HepG2 (cell line): Measurements from ENCODE around the gene SLC26A2. TPM values are rescaled to one million over a fixed set of nuclear protein-coding genes. Genes with fewer than 3 reads are reported as not detected.

Experiments used
- BATF2 ChIP-seq: sonication (generic); formaldehyde crosslinking; IDR thresholded peaks from 2 replicates; pipeline ENCODE4 v1.8.0; 2022; ENCODE audit warnings: mild to moderate bottlenecking, missing genetic modification reagents, moderate library complexity
- CEBPZ ChIP-seq: IDR thresholded peaks from 2 replicates; pipeline ENCODE4 v1.6.1; 2012; ENCODE audit warnings: low read length, improper control_type of control experiment
- ELF3 ChIP-seq: IDR thresholded peaks from 2 replicates; pipeline ENCODE4 v1.6.1; 2016; ENCODE audit warnings: missing genetic modification reagents, missing compliant biosample characterization
- ESRRA ChIP-seq: sonication (generic); formaldehyde crosslinking; IDR thresholded peaks from 2 replicates; pipeline ENCODE4 v1.5.1; 2020; ENCODE audit warnings: mild to moderate bottlenecking, low read depth, missing genetic modification reagents
- THAP9 ChIP-seq: sonication (generic); formaldehyde crosslinking; IDR thresholded peaks from 2 replicates; pipeline ENCODE4; 2020; ENCODE audit warnings: missing genetic modification reagents, mild to moderate bottlenecking, borderline replicate concordance
- ZBTB44 ChIP-seq: sonication (generic); formaldehyde crosslinking; IDR thresholded peaks from 2 replicates; pipeline ENCODE4 v1.4.0; 2020; ENCODE audit warnings: missing genetic modification reagents
- ZNF18 ChIP-seq: sonication (generic); formaldehyde crosslinking; IDR thresholded peaks from 2 replicates; pipeline ENCODE4 v1.8.0; 2022; ENCODE audit warnings: mild to moderate bottlenecking, missing genetic modification reagents; ENCODE audit not compliant: insufficient replicate concordance
- ZNF33B ChIP-seq: sonication (generic); formaldehyde crosslinking; IDR thresholded peaks from 2 replicates; pipeline ENCODE4 v1.5.1; 2020; ENCODE audit warnings: mild to moderate bottlenecking, missing genetic modification reagents
- ZNF512 ChIP-seq: sonication (generic); formaldehyde crosslinking; IDR thresholded peaks from 2 replicates; pipeline ENCODE4 v1.4.0; 2020; ENCODE audit warnings: mild to moderate bottlenecking, missing genetic modification reagents
- ZNF749 ChIP-seq: sonication (generic); formaldehyde crosslinking; IDR thresholded peaks from 2 replicates; pipeline ENCODE4 v1.8.0; 2022; ENCODE audit warnings: mild to moderate bottlenecking, missing genetic modification reagents, moderate library complexity, borderline replicate concordance
- ZNF770 ChIP-seq: sonication (generic); formaldehyde crosslinking; IDR thresholded peaks from 2 replicates; pipeline ENCODE4 v1.5.0; 2020; ENCODE audit warnings: mild to moderate bottlenecking, missing genetic modification reagents
- ZZZ3 ChIP-seq: sonication (generic); formaldehyde crosslinking; IDR thresholded peaks from 2 replicates; pipeline ENCODE4 v1.4.0; 2020; ENCODE audit warnings: missing genetic modification reagents, mild to moderate bottlenecking, borderline replicate concordance
- polyA plus RNA-seq, 8 experiments: library from polyadenylated mRNA; depleted of rRNA in 3 of 8; stranded (reverse) in 7 of 8; unstranded in 1 of 8; fragments of >200 nt; fragmentation: Illumina TruSeq in 4 of 8; extraction: Trizol in 4 of 8; gene quantifications; 2 replicates each; pipeline versions ENCODE4 v1.2.1 to v1.2.3, GENCODE V29; 2011 to 2016; ENCODE audit warnings: low read depth in 4 of 8, missing spikeins in 1 of 8, mixed read lengths in 1 of 8; ENCODE audit not compliant: insufficient read depth in 1 of 8
- total RNA-seq, 5 experiments: library from RNA; depleted of rRNA; stranded (reverse); fragments of >200 nt; fragmentation: Illumina TruSeq; extraction: Trizol; gene quantifications; 2 replicates each; pipeline ENCODE4 v1.2.3, GENCODE V29; 2016; ENCODE audit warnings: low read depth in 1 of 5

SLC26A2 gene
- total and polyA plus RNA-seq, 2 of the 13 experiments (the other 11 are each of a cell fraction or from before 2014, with no cell fraction given): 2.2 to 7.9 TPM

- TF ChIP-seq ZBTB44 (CRISPR knock-in tag) (no peak; the same call in 1 of the 2 replicates), ELF3 (CRISPR knock-in tag) (peak; percentile 95), ZNF512 (CRISPR knock-in tag) (peak; percentile 18; the same call in 1 of the 2 replicates), BATF2 (peak; percentile 81; the same call in 1 of the 2 replicates), CEBPZ (no peak), ZNF18 (CRISPR knock-in tag) (no peak), THAP9 (CRISPR knock-in tag) (peak; percentile 96), ZNF770 (peak; percentile 56; the same call in 1 of the 2 replicates), ZNF33B (no peak), ZNF749 (peak; percentile 90), ZZZ3 (CRISPR knock-in tag) (peak; percentile 79), ESRRA (CRISPR knock-in tag) (no peak)
Measured at GRCh38 chr5:150000256-150000989, 39.9 kb downstream of the SLC26A2 start, which contains the start of the genes HMGXB3 and TIGD6 (continued).
